Measurements from ENCODE around the gene MRTFA. TPM values are rescaled to one million over a fixed set of nuclear protein-coding genes. Genes with fewer than 3 reads are reported as not detected.
"Not testable (repeated sequence)": the region's sequence is repeated elsewhere in the genome, so short reads cannot be mapped to it uniquely, and the experiment has no call there.

The MRTFA gene
- total RNA-seq, 2 donors from 2014 or later = 71.0 to 104 TPM

DNA sequence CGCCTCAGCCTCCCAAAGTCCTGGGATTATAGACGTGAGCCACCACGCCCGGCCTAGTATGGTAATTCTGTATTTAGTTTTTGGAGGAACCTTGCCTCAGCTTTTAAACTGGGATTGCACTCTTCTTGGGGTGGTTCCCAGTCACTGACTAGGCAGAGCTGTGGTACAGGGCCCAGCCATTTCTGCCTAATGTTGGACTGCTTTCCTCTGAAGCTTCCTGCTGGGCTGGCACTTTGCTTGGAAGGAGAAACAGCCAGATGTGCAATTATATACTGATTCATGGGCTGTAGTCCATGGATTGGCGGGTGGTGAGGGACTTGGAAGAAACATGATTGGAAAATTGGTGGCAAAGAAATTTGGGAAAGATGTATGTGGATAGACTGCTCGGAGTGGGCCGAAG is 25.2 kb upstream of the MRTFA start:
- Histone ChIP-seq H3K4me3 (no peak overlapping the region), H3K9me3 (no peaks in the 10 kb centered on the region), H3K36me3 (no peaks in the 10 kb centered on the region), H3K4me1 (replicated peaks) (no peaks in the 10 kb centered on the region), H3K27ac (no peak overlapping the region), H3K27me3 (replicated peaks; ENCODE audit: insufficient read depth) (no peaks in the 10 kb centered on the region)
- no peak for TF ChIP-seq POLR2AphosphoS5 (IDR thresholded peaks at IDR 0.05)
- TF ChIP-seq CTCF (IDR thresholded peaks at IDR 0.05) = no peak
- TF ChIP-seq POLR2A (IDR thresholded peaks at IDR 0.05) = no peak
- intact Hi-C loops (cut with DNase I) = no loop called here
- no peak for DNase-seq (ENCODE audit: low spot score)
- 95% methylated on average over 7 of the region's 7 CpGs for WGBS

GRCh38 chr22:40660730-40661129 is 24.2 kb upstream of the MRTFA start:
- intact Hi-C loops (cut with DNase I) = no loop called here
- Histone ChIP-seq H3K4me3 (no peak overlapping the region), H3K27ac (no peak overlapping the region), H3K9me3 (no peaks in the 10 kb centered on the region), H3K36me3 (no peaks in the 10 kb centered on the region), H3K27me3 (replicated peaks; ENCODE audit: insufficient read depth) (no peaks in the 10 kb centered on the region), H3K4me1 (replicated peaks) (no peaks in the 10 kb centered on the region)
- TF ChIP-seq POLR2AphosphoS5 (IDR thresholded peaks at IDR 0.05) (no peak), CTCF (IDR thresholded peaks at IDR 0.05) (no peak), POLR2A (IDR thresholded peaks at IDR 0.05) (no peak)
- no peak for DNase-seq (ENCODE audit: low spot score)
- 83% methylated on average over 3 of the region's 3 CpGs for WGBS

- DNase-seq (ENCODE audit: low spot score) = no peak
- no peak overlapping the region for H3K4me3 ChIP-seq
- TF ChIP-seq POLR2AphosphoS5 (IDR thresholded peaks at IDR 0.05) (no peak), POLR2A (IDR thresholded peaks at IDR 0.05) (no peak), CTCF (IDR thresholded peaks at IDR 0.05) (no peak)
- H3K36me3 ChIP-seq = no peaks in the 10 kb centered on the region
- no peaks in the 10 kb centered on the region for H3K27me3 ChIP-seq (replicated peaks; ENCODE audit: insufficient read depth)
- no peaks in the 10 kb centered on the region for H3K9me3 ChIP-seq
- H3K4me1 ChIP-seq (replicated peaks) = peaks cover 2% of the 10 kb centered on the region
- WGBS = 89% methylated on average over 6 of the region's 6 CpGs
- intact Hi-C loops (cut with DNase I) = no loop called here
- no peak overlapping the region for H3K27ac ChIP-seq
Measured at GRCh38 chr22:40659166-40659565, 22.6 kb upstream of the MRTFA start.

DNA sequence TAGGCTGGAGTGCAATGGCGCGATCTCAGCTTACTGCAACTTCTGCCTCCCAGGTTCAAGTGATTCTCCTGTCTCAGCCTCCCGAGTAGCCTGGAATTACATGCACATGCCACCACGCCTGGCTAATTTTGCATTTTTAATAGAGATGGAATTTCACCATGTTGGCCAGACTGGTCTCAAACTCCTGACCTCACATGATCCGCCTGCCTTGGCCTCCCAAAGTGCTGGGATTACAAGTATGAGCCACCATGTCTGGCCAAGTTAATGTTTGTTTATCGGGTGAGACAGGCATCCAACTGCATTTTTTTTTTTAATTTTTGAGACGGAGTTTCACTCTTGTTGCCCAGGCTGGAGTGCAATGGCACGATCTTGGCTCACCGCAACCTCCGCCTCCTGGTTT is 20.1 kb upstream of the MRTFA start:
- 88% methylated on average over 10 of the region's 10 CpGs for WGBS
- H3K4me3 ChIP-seq; H3K9me3 ChIP-seq; H3K27me3 ChIP-seq (replicated peaks; ENCODE audit: insufficient read depth); H3K27ac ChIP-seq; intact Hi-C loops (cut with DNase I); H3K36me3 ChIP-seq; DNase-seq (ENCODE audit: low spot score); H3K4me1 ChIP-seq (replicated peaks): not testable (repeated sequence)

DNA sequence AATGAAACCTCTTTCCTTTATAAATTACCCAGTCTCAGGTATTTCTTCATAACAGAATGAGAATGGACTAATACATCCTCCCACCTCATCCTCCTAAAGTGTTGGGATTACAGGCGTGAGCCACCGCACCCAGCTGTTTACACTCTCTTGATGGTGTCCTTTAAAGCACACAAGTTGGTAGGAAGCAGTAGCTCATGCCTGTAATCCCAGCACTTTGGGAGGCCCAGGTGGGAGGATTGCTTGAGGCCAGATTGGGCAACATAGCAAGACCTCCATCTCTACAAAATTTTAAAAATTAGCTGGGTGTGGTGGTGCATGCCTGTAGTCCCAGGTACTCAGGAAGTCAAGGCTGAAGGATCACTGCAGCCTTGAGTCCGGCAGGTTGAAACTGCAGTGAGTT is 19.4 kb upstream of the MRTFA start:
- H3K36me3 ChIP-seq; H3K9me3 ChIP-seq; H3K27ac ChIP-seq; H3K4me3 ChIP-seq; intact Hi-C loops (cut with DNase I); H3K4me1 ChIP-seq (replicated peaks); H3K27me3 ChIP-seq (replicated peaks; ENCODE audit: insufficient read depth); DNase-seq (ENCODE audit: low spot score): not testable (repeated sequence)
- 98% methylated on average over 3 of the region's 3 CpGs for WGBS

- 18% methylated on average over 11 of the region's 11 CpGs for WGBS
- Histone ChIP-seq H3K4me3 (no peak overlapping the region), H3K27ac (peak overlapping the region; percentile 53 to 60), H3K27me3 (replicated peaks; ENCODE audit: insufficient read depth) (no peaks in the 10 kb centered on the region), H3K36me3 (no peaks in the 10 kb centered on the region), H3K9me3 (no peaks in the 10 kb centered on the region), H3K4me1 (replicated peaks) (peaks cover 2% of the 10 kb centered on the region)
- peak; percentile 48 for TF ChIP-seq POLR2AphosphoS5 (IDR thresholded peaks at IDR 0.05)
- TF ChIP-seq CTCF (IDR thresholded peaks at IDR 0.05) = peak in 2 of 4 experiments; percentile 43 to 53
- TF ChIP-seq POLR2A (IDR thresholded peaks at IDR 0.05) = no peak
- DNase-seq (ENCODE audit: low spot score) = peak; percentile 38
- intact Hi-C loops (cut with DNase I) = no loop called here
Measured at GRCh38 chr22:40654522-40655167, 18.1 kb upstream of the MRTFA start.

Data from prostate gland (tissue), 2 donors.